Measurements from ENCODE around the gene PTPRU. TPM values are rescaled to one million over a fixed set of nuclear protein-coding genes. Genes with fewer than 3 reads are reported as not detected.
A peak's percentile ranks its signal among the peaks of the same experiment; 100 is the strongest.

PTPRU gene
- total RNA-seq, 1 donor from 2014 or later: 3.5 TPM

- H3K27ac Mint-ChIP-seq (ENCODE audit: unreplicated experiment): no peak overlapping the region
- no peak overlapping the region for H3K4me3 Mint-ChIP-seq (ENCODE audit: unreplicated experiment)
- TF ChIP-seq CTCF (IDR thresholded peaks at IDR 0.05): no peak
- no peaks in the 10 kb centered on the region for H3K4me1 Mint-ChIP-seq (ENCODE audit: unreplicated experiment)
- H3K36me3 Mint-ChIP-seq (ENCODE audit: unreplicated experiment): no peaks in the 10 kb centered on the region
- H3K9me3 Mint-ChIP-seq (ENCODE audit: unreplicated experiment): no peaks in the 10 kb centered on the region
- no peak for DNase-seq (ENCODE audit: extremely low spot score, unreplicated experiment)
- H3K27me3 Mint-ChIP-seq (ENCODE audit: unreplicated experiment): peaks cover 24% of the 10 kb centered on the region
These were observed 93.8 kb downstream of the PTPRU start for GRCh38 chr1:29330089-29330488.

- peaks cover 30% of the 10 kb centered on the region for H3K27me3 Mint-ChIP-seq (ENCODE audit: unreplicated experiment)
- no peak overlapping the region for H3K4me3 Mint-ChIP-seq (ENCODE audit: unreplicated experiment)
- H3K36me3 Mint-ChIP-seq (ENCODE audit: unreplicated experiment): no peaks in the 10 kb centered on the region
- no peaks in the 10 kb centered on the region for H3K4me1 Mint-ChIP-seq (ENCODE audit: unreplicated experiment)
- no peak for DNase-seq (ENCODE audit: extremely low spot score, unreplicated experiment)
- H3K27ac Mint-ChIP-seq (ENCODE audit: unreplicated experiment): no peak overlapping the region
- TF ChIP-seq CTCF (IDR thresholded peaks at IDR 0.05): no peak
- H3K9me3 Mint-ChIP-seq (ENCODE audit: unreplicated experiment): no peaks in the 10 kb centered on the region
These were observed 94.5 kb downstream of the PTPRU start for GRCh38 chr1:29330856-29331255.

- no peak for TF ChIP-seq CTCF (IDR thresholded peaks at IDR 0.05)
- Mint-ChIP-seq H3K4me3 (ENCODE audit: unreplicated experiment) (no peak overlapping the region), H3K27me3 (ENCODE audit: unreplicated experiment) (peaks cover 33% of the 10 kb centered on the region), H3K27ac (ENCODE audit: unreplicated experiment) (no peak overlapping the region), H3K9me3 (ENCODE audit: unreplicated experiment) (no peaks in the 10 kb centered on the region), H3K36me3 (ENCODE audit: unreplicated experiment) (no peaks in the 10 kb centered on the region), H3K4me1 (ENCODE audit: unreplicated experiment) (no peaks in the 10 kb centered on the region)
- no peak for DNase-seq (ENCODE audit: extremely low spot score, unreplicated experiment)
These were observed 95.0 kb downstream of the PTPRU start for GRCh38 chr1:29331309-29331708.

- Mint-ChIP-seq H3K36me3 (ENCODE audit: unreplicated experiment) (no peaks in the 10 kb centered on the region), H3K27me3 (ENCODE audit: unreplicated experiment) (peaks cover 35% of the 10 kb centered on the region), H3K9me3 (ENCODE audit: unreplicated experiment) (no peaks in the 10 kb centered on the region), H3K27ac (ENCODE audit: unreplicated experiment) (no peak overlapping the region), H3K4me3 (ENCODE audit: unreplicated experiment) (no peak overlapping the region), H3K4me1 (ENCODE audit: unreplicated experiment) (no peaks in the 10 kb centered on the region)
- no peak for DNase-seq (ENCODE audit: extremely low spot score, unreplicated experiment)
- TF ChIP-seq CTCF (IDR thresholded peaks at IDR 0.05): no peak
These were observed 95.4 kb downstream of the PTPRU start for GRCh38 chr1:29331729-29332128.

GRCh38 chr1:29332204-29332603 is 95.9 kb downstream of the PTPRU start:
- peak; percentile 34 for TF ChIP-seq CTCF (IDR thresholded peaks at IDR 0.05)
- no peak overlapping the region for H3K27ac Mint-ChIP-seq (ENCODE audit: unreplicated experiment)
- no peaks in the 10 kb centered on the region for H3K9me3 Mint-ChIP-seq (ENCODE audit: unreplicated experiment)
- H3K27me3 Mint-ChIP-seq (ENCODE audit: unreplicated experiment): peaks cover 40% of the 10 kb centered on the region
- DNase-seq (ENCODE audit: extremely low spot score, unreplicated experiment): no peak
- H3K36me3 Mint-ChIP-seq (ENCODE audit: unreplicated experiment): no peaks in the 10 kb centered on the region
- H3K4me3 Mint-ChIP-seq (ENCODE audit: unreplicated experiment): no peak overlapping the region
- H3K4me1 Mint-ChIP-seq (ENCODE audit: unreplicated experiment): no peaks in the 10 kb centered on the region

All from osteocyte (in vitro differentiated cells).